Activated T-cell treated with anti-CD3 and anti-CD28 coated beads, Interleukin-2, amount 50 U/mL, for 4 hours (primary cell): ENCODE data around the gene HJV. TPM values are rescaled to one million over a fixed set of nuclear protein-coding genes. Genes with fewer than 3 reads are reported as not detected.

Experiments used
- ATAC-seq, 2 donors: fragments of 200-7000 bp; cut with Tn5 transposase; one replicate each; pipeline ENCODE4 v1.10.0; 2021
- DNase-seq: peaks from one replicate; pipeline ENCODE4 v3.0.0-alpha.2; 2020
- H3K27me3 Mint-ChIP-seq: one replicate; pipeline ENCODE4 v1.8.0; 2021; ENCODE audit warnings: low read depth, mixed read lengths
- H3K36me3 Mint-ChIP-seq: one replicate; pipeline ENCODE4 v1.8.0; 2022; ENCODE audit warnings: mixed read lengths; ENCODE audit not compliant: insufficient read depth
- H3K4me1 Mint-ChIP-seq: one replicate; pipeline ENCODE4 v1.8.0; 2021; ENCODE audit warnings: low read depth, mixed read lengths
- H3K4me3 Mint-ChIP-seq: one replicate; pipeline ENCODE4 v1.8.0; 2021; ENCODE audit warnings: mild to moderate bottlenecking, moderate library complexity, mixed read lengths
- H3K9me3 Mint-ChIP-seq: one replicate; pipeline ENCODE4 v1.8.0; 2021; ENCODE audit warnings: mixed read lengths
- total RNA-seq, 3 donors: library from RNA; stranded (reverse); gene quantifications; one replicate each; pipeline ENCODE4 v1.2.1, GENCODE V29; 2021

HJV gene
- total RNA-seq, 3 donors from 2014 or later: not detected

DNA sequence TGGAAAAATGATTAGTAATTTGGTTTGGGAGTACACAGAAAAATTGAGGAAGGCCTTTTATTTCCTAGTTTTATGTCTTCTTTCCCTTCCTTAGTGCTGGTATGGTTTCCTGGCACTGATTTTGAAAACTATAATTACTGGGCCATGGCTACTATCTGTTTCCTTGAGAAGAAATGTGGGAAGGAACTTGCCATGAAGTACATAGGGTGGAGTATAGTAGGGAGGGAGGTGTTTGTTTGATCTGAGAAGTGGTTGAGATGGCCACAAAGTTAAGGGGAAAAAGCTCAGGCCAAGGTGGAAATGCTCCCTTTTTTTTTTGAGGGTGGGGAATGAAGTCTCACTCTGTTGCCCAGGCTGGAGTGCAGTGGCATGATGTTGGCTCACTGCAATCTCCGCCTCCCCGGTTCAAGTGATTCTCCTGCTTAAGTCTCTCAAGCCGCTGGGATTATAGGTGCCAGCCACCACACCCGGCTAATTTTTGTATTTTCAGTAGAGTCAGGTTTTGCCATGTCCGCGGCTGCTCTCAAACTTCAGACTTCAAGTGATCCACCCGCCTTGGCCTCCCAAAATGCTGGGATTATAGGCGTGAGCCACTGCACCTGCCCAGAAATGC lies 11.3 kb downstream of the HJV start:
- peaks cover 22% of the 10 kb centered on the region for H3K4me1 Mint-ChIP-seq
- no peak for DNase-seq
- no peak overlapping the region for H3K4me3 Mint-ChIP-seq
- H3K9me3 Mint-ChIP-seq: no peaks in the 10 kb centered on the region
- ATAC-seq: no peak
- H3K36me3 Mint-ChIP-seq: no peaks in the 10 kb centered on the region
- peaks cover 2% of the 10 kb centered on the region for H3K27me3 Mint-ChIP-seq

DNA sequence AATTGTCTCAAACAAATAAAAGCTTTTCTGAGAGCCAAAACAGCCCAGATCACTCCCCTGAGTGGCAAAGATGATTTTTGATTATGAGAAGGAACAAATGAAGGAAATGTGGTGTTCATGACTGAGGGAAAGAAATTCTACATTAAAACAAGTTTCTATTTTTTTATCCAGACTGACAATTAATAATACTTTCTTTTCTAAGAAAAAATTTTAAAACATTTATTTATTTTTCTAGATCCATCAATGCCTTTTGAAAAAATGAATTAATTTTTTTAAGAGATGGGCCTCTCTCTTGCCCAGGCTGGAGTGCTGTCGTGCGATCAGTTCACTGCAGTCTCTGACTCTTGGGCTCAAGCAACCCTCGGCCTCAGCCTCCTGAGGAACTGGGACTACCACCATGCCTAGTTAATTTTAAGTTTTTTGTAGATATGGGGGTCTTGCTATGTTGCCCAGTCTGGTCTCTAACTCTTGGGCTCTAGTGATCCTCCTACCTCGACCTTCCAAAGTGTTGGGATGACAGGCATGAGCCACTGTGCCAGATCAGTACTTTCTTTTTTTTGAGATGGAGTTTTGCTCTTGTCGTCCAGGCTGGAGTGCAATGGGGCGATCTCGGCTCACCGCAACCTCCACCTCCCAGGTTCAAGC lies 13.9 kb downstream of the HJV start:
- H3K4me3 Mint-ChIP-seq: no peak overlapping the region
- no peak for ATAC-seq

DNA sequence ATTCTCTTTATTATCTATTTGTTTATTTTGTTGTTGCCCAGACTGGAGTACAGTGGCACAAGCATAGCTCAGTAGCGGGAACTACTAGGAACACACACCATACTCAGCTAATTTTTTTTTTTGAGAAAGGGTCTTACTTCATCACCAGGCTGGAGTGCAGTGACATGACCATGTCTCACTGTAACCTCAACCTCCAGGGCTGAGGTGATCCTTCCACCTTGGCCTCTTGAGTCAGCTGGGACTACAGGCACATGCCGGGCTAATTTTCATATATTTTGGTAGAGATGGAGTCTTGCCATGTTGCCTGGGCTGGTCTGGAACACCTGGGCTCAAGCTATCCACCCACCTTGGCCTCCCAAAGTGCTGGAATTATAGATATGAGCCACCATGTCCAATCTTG lies 19.8 kb downstream of the HJV start:
- no peaks in the 10 kb centered on the region for H3K27me3 Mint-ChIP-seq
- ATAC-seq (no peak), DNase-seq (no peak)
- H3K36me3 Mint-ChIP-seq: no peaks in the 10 kb centered on the region
- peaks cover 79% of the 10 kb centered on the region for H3K4me1 Mint-ChIP-seq
- H3K4me3 Mint-ChIP-seq: no peak overlapping the region
- H3K9me3 Mint-ChIP-seq: no peaks in the 10 kb centered on the region

More for the DNA sequence above, 13.9 kb downstream of the HJV start:
- no peak for DNase-seq
- H3K36me3 Mint-ChIP-seq: no peaks in the 10 kb centered on the region
- no peaks in the 10 kb centered on the region for H3K27me3 Mint-ChIP-seq
- no peaks in the 10 kb centered on the region for H3K9me3 Mint-ChIP-seq
- peaks cover 38% of the 10 kb centered on the region for H3K4me1 Mint-ChIP-seq

DNA sequence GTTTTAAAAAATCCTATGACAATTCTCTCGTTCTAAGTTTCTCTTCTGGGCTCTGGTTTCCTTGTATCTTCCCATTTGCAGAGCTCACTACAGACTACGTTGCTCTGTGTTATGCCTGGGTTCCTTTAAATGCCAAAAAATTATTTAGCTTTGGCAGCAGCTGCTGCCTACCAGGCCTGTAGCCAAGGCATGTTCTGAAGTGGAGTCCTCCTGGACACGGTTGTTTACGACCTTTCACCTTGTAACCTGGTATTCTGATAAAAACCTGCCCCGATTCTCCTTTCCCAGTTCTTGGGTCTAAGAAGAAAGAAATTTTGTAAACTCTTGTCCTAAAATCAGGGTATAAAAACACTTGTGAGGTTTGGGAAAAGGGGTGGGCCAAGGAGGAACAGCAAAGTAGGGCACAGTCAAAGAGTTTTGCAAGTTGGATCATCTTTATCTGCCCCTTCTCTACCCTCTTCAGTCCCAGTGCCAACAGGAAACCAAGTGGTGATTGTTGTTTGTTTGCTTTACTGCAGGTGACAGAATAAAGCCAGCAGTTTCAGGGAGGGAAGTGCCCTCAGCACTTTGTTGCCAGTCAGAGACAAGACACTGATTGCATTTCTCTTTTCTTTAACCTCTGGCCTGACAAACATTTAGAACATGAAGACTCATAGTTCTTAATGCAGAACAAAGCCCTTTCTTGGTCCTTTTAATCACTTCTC lies 22.1 kb downstream of the HJV start:
- Mint-ChIP-seq H3K9me3 (no peaks in the 10 kb centered on the region), H3K4me3 (peak overlapping the region; percentile 85), H3K27me3 (no peaks in the 10 kb centered on the region), H3K36me3 (peaks cover 10% of the 10 kb centered on the region), H3K4me1 (peaks cover 64% of the 10 kb centered on the region)
- no peak for ATAC-seq
- no peak for DNase-seq

DNA sequence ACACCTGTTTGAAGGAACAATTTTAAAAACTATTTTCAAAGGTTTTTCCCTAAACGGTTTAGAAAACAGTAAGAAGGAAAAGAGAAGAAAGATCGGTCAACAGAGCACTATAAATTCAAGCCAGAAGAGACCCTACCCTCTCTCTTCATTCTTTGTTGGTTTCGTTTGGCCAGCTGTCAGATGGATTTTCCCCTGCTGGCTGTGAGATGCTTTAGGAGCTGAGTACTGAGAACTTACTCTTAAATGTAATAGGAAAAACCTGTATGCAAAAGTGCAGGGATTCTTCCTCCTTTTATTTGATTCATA lies 23.9 kb downstream of the HJV start:
- Mint-ChIP-seq H3K9me3 (no peaks in the 10 kb centered on the region), H3K36me3 (peaks cover 29% of the 10 kb centered on the region), H3K4me1 (peaks cover 69% of the 10 kb centered on the region), H3K4me3 (peak overlapping the region; percentile 85), H3K27me3 (no peaks in the 10 kb centered on the region)
- DNase-seq (no peak), ATAC-seq (no peak)

DNA sequence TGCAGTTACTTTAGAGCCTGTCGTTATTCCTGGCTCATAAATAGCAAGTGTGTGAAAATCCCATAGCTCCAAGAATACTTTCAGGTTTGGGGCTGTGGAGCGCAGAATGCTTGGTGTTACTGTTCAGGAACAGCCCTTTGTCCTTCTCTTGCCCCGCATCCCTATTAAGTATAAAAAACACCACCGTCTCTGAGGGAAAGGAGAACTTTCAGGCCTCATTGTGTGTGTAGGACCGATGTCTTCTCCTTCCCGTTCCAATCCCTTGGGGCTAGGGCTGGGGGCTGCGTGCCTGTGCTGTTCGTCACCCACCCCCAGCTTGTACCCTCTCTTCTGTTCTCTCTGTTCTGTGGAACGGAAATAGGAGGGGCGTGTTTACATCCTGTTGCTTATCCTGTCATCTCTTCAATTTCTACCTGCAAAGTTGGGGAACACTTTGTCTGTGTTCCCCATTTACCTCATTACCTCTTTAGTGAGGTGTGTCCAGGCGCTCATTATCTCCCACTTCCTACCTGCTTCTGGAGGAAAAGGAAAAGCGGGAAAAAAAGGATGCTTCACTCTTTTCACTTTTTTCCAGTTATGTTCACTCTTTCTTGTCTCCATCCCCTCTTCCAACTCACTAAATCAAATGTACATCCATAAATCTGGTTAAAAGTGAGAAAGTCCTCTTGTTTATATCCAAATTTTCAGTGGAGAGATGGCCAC lies 24.4 kb downstream of the HJV start:
- H3K27me3 Mint-ChIP-seq: no peaks in the 10 kb centered on the region
- peak; percentile 44 for DNase-seq
- peaks cover 73% of the 10 kb centered on the region for H3K4me1 Mint-ChIP-seq
- peak; percentile 62 to 65 for ATAC-seq
- H3K36me3 Mint-ChIP-seq: peaks cover 31% of the 10 kb centered on the region
- H3K4me3 Mint-ChIP-seq: peak overlapping the region; percentile 85
- H3K9me3 Mint-ChIP-seq: no peaks in the 10 kb centered on the region

DNA sequence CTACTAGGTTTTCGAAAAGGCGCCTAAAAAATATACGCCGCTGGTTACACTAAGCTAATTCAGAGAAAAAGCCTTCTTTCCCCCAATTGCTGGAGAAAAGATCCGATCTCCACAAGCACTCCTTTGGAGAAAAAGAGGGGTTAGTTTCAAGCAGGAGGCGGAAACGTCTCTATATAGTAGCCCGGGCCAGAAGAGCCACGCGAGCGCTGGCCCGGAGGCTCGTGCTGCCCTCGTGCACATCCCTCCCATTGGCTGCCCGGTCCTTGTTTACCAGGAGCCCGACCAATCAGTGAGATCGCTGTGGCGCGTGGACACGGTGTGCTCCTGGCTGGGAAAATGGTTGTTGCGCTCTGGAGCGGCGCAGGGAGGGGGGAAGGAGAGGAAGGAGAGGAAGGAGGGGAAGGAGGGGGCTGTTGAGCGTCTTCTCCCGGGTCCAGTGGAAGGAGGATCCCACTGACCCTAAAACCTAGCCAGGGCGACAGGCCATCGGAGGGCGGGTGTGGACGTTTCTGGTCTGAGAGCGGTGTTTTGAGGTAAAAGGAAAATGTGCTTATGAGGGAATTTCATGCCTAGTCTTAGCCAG lies 25.0 kb downstream of the HJV start, which contains the start of gene TXNIP:
TSS of gene TXNIP (minus strand) at position 147 of the 583 bp plus-strand sequence. CDS start 313 bp downstream, outside the sequence.
- H3K4me1 Mint-ChIP-seq: peaks cover 72% of the 10 kb centered on the region
- H3K36me3 Mint-ChIP-seq: peaks cover 31% of the 10 kb centered on the region
- no peaks in the 10 kb centered on the region for H3K9me3 Mint-ChIP-seq
- H3K27me3 Mint-ChIP-seq: no peaks in the 10 kb centered on the region
- peak; percentile 79 for DNase-seq
- ATAC-seq: peak; percentile 91 to 92
- peak within 1 kb of the TSS; percentile 85 for H3K4me3 Mint-ChIP-seq

DNA sequence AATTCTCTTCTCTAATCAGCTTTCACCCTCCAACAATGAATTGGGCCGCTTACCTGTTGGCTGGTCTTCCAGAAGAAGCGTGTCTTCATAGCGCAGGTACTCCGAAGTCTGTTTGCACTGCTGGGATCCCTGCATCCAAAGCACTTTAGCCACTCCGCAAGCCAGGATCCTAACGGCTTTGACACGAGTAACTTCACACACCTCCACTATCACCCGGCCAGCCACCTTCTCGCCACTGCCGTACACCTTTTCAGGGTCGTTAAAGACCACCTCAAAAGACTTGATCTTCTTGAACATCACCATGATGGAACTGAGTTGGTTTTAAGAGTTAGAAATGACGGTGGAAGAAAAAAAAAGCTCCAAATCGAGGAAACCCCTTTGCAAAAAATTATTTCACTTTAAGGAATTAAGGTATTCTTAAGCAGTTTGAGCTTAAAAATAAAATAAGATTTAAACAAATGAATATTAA lies 25.5 kb downstream of the HJV start:
- H3K9me3 Mint-ChIP-seq: no peaks in the 10 kb centered on the region
- DNase-seq (no peak), ATAC-seq (no peak)
- H3K4me3 Mint-ChIP-seq: peak overlapping the region; percentile 85
- H3K27me3 Mint-ChIP-seq: no peaks in the 10 kb centered on the region
- peaks cover 71% of the 10 kb centered on the region for H3K4me1 Mint-ChIP-seq
- peaks cover 31% of the 10 kb centered on the region for H3K36me3 Mint-ChIP-seq

DNA sequence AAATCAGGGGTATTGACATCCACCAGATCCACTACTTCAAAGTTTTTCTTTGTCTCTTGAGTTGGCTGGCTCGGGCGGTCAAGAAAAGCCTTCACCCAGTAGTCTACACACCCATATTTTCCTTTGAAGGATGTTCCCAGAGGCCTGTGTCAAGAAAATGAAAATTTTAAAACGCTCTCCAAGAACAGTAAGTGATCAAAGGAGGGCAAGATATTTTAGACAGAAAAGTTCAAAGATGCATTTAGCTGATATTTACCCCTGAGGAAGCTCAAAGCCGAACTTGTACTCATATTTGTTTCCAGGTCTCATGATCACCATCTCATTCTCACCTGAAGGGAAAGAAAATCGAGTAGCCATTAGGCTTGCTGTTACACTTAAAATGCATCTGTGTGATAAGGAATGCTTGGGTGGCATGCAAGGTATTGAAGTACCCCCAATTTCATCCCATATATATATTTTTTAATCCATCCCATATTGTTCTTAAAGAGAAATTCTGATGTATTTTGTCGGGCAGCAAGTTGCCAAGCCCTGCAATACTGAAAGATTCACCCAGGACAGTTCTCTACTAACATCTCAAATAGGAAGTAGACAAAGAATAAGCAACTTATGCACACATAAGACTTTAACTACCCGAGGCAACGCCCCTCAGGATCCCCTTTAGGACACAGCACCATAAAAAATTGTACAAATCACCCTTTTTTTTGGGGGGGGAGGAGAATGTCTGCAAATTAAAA lies 26.2 kb downstream of the HJV start:
- DNase-seq: no peak
- Mint-ChIP-seq H3K9me3 (no peaks in the 10 kb centered on the region), H3K4me1 (peaks cover 75% of the 10 kb centered on the region), H3K4me3 (peak overlapping the region; percentile 85), H3K36me3 (peaks cover 31% of the 10 kb centered on the region), H3K27me3 (no peaks in the 10 kb centered on the region)
- no peak for ATAC-seq

DNA sequence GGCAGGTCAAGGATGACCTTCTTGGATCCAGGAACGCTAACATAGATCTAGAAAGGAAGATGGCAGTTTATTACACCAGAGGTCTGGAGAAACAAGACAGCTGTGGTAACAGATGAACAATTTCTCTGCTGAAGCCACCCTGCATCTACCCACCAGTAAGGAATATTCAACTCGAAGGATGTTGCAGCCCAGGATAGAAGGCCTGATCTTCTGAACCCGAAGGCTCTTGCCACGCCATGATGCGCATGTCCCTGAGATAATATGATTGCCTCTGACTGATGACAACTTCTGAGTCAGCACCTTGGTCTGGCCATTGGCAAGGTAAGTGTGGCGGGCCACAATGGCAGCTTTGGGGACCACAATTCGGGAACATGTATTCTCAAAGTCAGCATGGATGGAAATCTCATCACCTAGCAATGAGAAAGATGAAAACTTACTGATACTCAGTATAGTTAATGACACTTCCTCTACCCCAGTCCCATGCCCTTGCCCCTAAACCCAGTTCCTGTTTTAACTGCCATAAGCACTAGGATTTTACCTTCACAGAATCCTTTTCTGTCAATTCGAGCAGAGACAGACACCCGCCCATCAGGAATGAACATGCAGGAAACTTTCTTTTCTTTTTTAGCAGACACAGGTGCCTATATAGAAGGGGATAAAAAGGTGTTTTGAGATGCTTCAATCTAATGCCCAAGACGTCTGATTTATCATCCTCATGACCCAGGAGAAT lies 27.0 kb downstream of the HJV start:
- DNase-seq (no peak), ATAC-seq (peak in 1 of 2 donors; percentile 19)
- Mint-ChIP-seq H3K27me3 (no peaks in the 10 kb centered on the region), H3K9me3 (no peaks in the 10 kb centered on the region), H3K4me1 (peaks cover 68% of the 10 kb centered on the region), H3K4me3 (peak overlapping the region; percentile 85), H3K36me3 (peaks cover 31% of the 10 kb centered on the region)

DNA sequence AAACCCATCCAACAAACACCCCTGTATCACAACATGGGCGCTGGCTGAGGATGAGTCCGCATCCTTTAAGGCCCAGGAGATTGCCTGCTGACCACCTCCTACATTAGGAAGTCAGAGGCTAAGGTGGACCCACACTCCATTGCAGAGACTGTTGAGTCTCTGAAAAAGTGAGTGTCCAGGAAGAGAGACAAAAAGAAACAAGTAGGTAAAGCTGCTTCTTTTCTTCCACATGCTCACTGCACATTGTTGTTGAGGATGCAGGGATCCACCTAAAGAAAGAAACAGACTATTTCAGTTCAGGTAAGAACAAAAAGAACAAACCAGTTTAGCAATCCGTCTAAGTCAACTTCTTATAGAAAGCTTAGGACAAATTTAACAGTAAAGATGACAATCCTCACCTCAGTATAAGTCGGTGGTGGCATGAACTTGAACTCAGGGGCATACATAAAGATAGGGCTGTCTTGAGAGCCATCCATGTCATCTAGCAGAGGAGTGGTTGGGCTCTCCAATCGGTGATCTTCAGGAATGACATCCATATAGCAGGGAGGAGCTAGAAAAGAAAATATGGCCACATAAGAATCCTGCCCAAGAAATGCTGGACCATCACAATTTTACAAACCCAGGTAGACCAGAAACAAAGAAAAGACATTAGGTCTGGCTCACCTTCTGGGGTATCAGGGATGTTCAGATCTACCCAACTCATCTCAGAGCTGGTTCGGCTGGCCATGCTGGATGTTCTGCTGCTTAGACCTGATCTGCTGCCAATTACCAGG lies 27.7 kb downstream of the HJV start:
- peaks cover 63% of the 10 kb centered on the region for H3K4me1 Mint-ChIP-seq
- no peaks in the 10 kb centered on the region for H3K9me3 Mint-ChIP-seq
- no peak for DNase-seq
- no peak for ATAC-seq
- peaks cover 31% of the 10 kb centered on the region for H3K36me3 Mint-ChIP-seq
- H3K27me3 Mint-ChIP-seq: no peaks in the 10 kb centered on the region
- H3K4me3 Mint-ChIP-seq: peak overlapping the region; percentile 85

DNA sequence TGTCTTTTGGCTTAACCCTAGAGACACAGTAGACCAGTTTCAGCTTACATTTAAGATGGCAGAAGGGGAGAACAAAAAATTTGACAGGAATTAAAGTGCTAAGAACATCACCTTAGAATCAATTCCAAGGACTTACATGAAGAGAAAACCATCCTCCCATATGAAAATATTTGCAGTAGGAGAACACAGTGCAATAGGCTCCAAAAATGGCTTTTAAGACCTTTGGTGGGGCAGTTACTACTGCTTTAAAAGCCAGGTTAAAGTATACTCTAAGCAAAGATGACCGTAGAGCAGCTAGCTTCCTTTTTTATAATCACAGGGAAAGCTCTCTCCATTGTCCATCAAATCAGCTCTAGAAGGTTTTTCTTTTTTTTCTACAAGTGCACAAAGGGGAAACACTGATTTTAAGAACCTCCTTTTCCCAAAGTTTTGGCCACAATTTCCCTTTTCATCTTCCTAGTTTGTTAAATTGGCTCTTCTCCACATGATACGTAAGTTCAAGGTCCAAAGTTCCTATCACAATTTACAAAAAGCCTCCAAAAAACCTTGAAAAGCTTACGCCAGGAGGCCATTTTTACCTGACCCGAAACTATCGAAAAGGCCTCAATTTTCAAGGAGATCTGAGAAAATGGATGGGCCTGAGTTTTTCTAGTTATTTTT lies 28.4 kb downstream of the HJV start:
- Mint-ChIP-seq H3K36me3 (peaks cover 31% of the 10 kb centered on the region), H3K27me3 (no peaks in the 10 kb centered on the region), H3K4me1 (peaks cover 61% of the 10 kb centered on the region), H3K4me3 (peak overlapping the region; percentile 85), H3K9me3 (no peaks in the 10 kb centered on the region)
- DNase-seq (no peak), ATAC-seq (no peak)
